ENCODE data around the gene RSPO1.
A peak's percentile ranks its signal among the peaks of the same experiment; 100 is the strongest.
"Not testable (repeated sequence)": the region's sequence is repeated elsewhere in the genome, so short reads cannot be mapped to it uniquely, and the experiment has no call there.

RSPO1 gene

DNA sequence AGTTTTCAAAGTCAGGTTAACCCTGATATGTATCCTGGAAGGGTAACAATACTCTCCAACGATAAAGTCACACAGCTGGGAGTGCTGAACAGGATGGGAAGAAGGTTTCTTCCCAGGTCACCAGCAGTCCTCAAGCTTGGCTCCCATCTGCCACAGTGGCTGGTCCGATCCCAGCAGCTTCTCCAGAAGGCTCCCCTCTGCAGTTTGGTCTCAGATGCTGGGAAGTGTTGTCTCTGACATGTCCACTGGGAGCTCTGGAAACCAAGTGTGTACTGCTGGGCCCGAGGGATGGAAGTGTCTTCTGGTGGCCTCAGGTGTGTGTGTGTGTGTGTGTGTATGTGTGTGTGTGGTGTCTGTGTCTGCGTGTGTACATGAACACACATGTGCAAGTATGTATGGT, 22.5 kb downstream of the RSPO1 start:
- DNase-seq = no peak

DNA sequence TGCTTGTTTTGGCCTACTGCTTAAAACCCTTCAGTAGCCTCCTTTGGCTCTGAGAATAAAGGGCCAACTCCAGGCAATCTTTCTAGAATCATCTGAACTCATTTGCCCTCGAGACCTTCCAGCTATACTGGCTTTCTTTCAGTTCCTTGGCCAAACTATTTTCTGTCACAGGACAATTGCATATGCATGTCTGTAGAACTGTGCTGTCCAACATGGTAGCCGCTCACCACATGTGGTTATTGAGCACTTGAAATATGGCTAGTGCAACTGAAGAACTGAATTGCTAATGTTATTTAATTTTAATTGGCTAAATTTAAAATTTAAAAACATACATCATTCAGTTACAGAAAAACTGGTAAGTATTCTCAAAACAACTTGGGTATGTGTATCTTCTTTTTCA, 24.7 kb downstream of the RSPO1 start:
- DNase-seq = no peak

DNA sequence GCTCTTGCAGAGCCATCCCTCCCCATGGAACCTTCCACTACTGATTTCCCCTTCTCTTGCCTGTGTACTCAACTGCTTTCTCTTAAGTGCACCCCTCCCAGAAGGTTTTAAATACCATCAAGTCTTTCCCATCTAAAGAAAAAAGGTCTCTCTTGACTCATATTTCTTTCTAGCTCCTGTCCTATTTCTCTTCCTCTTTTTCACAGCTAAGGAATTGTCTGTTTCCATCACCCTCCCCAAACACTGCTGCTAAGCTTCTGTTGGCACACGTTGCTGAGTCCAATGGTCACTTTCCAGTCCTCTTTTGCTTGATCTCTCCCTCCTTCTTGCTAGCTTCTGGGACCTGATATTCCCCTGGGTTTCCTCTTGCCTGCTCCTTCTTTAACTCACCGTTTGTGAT, 25.7 kb downstream of the RSPO1 start:
- DNase-seq = no peak

DNA sequence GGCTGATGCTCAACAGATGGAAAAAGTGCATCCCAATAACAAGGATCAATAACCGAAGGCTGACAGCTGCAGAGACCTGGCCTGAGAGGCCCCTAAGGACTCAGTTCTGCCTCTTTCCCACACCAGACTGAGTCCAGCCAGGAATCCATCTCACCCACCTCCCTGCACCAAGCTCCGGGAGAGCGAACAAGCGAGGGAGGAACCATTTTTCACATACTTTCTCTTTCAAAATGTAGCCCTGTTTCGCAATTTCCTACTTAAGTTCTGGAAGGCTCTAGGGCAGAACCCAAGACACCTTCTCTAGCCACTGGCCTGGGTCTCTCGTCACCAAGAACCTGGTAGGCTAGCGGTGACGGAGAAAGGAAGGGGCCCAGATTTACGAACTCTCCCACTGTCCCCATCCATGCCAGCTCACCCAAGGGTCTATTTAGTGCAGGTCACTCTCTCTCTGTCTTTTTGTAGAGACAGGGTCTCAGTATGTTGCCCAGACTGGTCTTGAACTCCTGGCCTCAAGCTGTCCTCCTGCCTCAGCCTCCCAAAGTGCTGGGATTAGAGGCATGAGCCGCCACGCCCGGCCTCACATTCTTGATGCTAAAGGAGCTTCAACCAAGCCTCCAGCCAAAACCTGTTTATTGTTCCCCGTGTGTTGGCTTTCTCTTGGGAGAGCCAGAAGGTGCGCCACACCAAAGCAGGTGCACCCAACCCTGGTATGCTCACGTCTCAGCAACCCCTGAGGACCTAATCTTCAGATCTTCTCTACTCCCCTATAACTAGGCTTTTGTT, 28.0 kb downstream of the RSPO1 start:
- no peak for DNase-seq

DNA sequence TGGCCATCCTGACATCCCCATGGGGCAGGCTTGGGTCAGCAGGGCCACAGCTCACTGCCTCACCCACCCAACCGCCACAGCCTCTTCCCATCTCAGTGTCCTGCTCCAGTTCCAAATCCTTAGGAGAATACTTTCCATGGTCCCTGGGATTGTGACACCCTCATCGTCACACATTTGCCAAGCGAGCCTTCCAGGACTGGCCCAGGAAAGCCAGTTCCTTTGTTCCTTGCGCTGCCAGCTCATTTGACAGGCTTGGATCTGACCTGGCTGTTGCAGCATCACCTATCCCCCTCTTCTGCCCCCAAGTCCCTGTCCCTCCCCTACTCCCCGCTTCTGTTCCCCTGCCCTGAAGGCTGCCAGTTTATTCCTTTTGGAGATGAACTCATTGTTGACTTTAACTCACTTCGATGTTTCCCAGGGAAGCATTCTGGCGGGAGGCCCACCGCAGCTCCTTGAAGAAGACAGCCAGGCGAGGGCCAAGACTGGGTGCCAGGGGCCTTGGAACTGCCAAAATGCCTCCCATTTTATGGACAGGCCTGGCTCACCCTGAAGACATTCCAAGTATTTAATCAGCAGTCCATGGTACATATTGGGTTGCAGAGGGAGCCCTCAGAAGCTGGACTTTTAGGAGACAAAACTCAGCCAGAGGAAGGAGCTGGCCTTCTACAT, 28.8 kb downstream of the RSPO1 start:
- DNase-seq = no peak

DNA sequence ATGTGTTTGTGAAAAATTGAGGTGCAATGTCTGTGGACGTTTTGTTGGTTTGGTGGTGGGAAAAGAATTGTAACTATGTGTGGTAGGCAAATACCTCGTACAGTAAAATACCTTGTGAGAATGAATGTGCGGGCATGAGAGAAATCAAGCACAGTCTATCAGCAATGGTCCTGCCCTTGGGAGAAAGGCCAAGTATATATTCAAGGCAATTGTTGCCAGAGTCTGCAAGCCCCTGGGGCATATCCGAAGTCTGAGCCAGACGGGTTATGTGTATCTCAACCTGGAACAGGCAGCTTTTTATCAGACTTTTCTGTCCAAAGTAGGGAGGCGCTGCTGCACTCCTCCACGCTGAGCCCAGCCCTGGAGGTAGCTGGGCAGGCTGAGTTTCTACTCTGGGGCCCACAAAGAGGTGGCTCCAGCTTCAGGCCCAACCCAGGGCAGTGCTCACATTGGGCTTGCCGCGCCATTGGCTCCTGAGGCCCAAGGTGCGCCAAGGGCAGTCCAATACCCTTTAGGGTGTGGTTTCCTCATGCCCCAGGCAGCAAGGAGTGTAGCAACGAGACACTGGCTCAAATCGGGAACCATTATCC, 29.5 kb downstream of the RSPO1 start:
- DNase-seq = no peak

DNA sequence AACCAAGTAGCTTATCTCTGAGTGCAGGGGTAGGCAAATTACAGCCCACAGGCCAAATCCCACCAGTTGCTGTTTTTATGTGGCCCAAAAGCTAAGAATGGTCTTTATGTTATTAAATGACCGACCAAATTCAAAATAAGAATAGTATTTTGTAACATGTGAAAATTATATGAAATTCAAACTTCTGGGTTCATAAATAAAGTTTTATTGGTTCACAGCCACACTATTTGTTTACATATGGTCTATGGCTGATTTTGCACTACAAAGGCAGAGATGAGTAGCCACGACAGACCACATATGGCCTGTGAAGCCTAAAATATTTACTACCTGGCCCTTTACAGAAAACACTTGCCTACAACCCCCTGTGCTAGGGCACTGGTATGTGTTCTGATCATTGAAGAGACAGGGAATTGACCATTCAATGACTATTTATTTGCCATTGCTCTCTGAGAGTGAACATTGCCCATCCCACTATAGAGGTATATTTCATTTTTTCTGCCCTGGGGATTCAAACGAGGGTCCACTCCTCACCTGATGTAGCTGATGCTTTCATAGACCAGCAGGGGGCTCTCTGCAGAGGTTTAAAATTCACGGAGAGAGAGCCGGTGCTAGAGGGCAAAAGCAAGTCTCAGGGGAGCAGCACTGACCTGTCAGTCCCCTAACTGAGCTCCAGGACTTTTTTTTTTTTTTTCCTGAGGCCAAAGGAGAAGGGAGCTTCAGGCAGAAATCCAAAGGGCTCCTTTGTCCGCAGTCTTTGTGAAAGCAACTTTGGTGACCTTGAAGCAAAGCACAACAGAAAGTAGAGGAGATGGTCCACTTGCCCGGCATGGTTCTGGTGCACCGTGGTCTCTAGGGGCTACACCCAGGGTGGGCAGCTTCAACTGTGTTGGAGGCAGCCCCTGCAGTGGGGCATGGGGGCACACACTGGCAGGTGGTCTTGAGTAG, 31.7 kb downstream of the RSPO1 start:
- no peak for DNase-seq

DNA sequence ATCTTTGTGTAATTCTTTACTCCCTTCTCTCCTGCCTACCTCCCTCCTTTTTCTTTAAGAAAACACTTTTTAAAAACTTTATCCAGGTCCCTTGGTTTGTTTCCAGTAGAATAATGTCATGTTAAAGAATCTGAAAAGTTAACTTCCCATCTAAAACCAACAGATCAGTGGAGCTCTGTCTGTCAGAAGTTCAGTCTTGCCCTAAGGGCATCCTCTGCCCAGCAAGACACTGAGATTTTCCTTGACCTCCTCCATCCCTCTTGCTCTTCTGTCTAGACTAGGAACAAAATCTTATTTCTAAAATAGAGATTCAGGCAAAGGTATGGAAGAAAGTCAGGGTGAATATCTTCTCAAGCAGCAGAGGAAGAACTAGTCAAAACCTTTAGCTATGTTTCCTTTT, 33.3 kb downstream of the RSPO1 start:
- DNase-seq = no peak

DNA sequence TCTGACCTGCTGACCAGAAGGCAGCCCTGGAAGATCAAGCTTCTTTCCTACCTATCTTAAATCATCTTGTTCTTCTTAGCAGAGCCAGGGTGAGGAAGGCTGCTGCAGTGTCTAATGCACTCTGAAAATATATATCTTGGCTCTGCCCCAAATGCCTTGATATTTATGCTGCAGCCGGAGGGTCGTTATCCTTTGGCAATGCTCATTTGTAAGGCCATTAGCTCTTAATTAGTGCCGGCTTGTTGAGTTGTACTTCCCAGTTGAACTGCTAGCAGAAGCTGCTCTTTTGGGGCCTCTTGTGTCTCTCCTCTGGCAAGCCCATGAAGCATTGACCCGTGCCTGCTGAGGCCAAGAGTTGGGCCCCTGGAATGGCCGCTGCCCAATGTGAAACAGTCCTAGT, 34.8 kb downstream of the RSPO1 start:
- no peak for DNase-seq

DNA sequence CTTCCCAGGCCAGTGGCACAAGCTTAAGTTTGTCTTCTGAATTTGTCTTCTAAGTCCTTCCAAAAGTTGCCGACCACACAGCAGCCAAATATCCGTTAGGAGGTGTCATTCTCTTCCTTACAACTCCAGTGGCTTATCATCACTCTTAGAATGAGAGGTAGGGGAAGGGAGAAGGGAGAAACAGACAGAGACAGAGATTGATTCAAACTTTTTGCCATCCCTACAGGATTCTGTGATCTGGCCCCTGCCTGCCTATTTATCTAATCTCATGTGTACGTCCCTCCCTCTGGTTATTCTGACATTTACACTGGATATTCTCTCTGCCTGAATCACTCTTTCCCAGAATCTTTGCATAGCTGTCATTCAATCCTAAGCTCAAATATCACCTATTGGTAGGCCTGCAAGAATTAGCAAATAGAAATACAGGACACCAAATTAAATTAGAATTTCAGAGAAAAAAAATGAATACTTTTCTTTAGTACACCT, 38.5 kb downstream of the RSPO1 start:
- DNase-seq = no peak

DNA sequence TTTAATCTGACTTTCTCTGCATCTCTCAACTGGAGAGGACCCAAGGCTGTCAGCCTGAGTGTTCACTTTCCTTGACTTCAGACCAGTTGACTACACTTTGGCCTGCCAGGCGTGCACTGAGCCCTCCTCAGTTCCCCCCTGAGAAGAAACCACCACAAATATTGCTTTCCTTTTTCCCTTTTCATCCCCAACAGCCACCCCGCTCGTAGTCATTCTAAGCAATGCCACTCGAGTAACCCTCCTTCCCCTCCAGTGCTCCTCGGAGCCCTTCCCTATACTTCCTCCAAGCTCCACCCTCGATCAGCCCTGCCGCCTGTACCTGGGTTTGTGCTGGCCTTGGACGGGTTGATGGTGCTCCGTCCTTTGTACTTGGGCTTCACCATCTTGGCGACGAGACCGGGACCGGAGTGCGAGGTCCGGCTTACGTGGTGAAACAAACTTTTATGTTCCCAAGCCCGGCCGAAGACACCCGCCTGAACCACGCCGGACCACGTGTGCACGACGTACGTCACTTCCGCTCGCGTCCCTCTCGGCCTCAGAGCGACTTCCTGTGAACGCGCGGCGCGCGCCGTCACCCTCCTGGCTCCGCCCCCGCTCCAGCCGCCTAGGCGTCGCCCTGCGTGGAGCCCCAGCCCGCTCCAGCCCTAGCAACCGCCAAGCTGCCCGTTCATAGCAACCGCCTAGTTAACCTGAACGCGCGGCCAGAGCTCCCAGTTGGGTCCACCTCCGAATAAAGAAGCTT, 39.1 kb downstream of the RSPO1 start, which contains the start of gene GNL2:
TSS of gene GNL2 (minus strand) at position 498 of the 742 bp plus-strand sequence. CDS start at position 383, 115 bp downstream.
- DNase-seq = peak; percentile 94

DNA sequence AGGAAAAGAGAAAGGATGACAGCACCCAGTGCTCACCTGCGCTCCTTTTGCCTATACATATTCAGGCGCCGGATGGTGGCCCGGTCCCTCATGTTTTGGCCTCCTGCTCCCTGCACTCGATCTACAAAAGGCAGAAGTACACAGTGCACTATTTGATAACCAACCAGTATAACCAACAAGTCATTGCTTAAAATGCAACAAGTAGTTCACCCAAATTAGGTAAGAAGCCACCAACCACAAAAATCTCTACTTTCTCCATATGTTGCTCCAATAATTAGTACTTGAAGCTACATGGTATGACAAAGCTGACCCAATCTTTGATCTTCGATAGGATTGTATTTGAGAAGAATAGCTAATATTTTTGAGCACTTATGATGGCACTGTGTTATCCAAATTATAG, 41.0 kb downstream of the RSPO1 start:
- DNase-seq = no peak

DNA sequence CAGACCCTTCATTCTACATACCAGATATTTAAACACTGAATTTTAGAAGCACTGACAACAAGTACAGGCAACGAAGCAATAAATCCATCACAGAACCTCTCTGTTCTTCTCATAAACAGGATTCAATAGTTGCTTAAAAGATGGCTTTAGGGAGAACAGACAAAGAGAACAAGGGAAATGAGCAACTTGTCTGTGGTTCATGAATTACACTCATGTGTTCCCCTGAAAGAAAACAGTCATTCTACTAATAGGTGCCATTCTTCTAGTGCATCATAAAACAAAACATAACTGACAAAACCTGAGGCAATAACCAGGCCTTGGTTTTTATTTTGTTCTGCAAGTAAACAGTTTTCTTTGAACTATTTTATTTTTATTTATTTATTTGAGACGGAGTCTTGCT, 45.8 kb downstream of the RSPO1 start:
- no peak for DNase-seq

DNA sequence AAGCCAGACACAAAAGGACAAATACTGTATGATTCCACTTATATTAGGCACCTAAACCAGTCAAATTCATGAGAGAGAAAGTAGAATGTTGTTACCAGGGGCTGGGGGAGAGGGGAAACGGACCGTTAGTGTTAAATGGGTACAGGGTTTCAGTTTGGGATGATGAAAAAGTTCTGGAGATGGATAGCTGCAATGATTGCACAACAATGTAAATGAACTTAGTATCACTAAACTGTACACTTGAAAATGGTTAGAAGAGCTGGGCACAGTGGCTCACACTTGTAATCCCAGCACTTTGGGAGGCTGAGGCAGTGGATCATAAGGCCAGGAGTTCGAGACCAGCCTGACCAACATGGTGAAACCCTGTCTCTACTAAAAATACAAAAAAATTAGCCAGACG, 50.1 kb downstream of the RSPO1 start:
- not testable (repeated sequence) for DNase-seq

DNA sequence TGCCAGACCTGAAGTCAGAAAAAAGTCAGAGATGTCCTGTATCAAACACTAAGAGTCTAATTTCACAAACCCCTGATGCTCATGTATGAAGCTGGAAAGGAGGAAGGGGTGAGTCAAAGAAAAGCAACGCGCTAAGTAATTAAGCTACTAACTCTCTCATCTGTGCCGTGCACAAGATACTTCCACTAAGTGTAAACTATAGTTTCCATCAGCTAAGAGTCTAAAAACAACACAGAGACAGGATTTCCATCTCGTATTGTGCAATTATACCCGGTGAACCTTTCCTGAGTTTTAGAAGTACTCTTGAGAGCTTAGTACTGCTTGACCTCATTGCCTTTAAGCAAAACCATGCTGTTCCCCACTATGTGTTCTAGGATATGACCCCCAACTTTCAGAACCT, 59.0 kb downstream of the RSPO1 start:
- no peak for DNase-seq

DNA sequence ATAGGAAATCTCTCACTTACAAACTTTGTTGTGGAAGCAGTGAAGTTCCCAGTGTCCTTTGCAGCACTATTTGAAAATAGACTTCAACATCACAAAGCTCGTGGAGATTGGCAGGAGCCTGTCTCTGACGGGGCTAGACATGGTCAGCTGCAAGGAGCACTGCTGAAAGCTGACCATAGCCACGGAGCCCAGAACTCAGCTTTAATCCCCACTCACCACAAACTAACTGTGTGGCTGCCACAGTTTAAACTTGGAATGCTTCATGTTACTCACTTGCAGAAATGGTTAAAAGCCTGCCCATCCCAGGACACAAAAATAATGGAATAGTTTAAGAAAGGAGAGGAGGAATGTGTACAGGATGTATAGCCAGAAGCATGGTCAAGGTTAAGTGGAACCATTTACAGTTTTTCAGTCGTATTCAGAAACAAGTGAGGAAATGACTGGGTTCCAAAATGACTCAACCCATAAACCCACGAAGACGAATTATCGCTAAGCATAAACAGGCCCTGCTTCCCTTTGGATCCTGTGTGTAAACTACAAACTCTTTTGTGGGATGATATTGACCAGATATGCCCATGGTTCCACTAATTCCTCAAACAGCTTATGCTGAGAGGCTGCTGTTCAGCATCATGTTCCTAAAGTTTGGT, 59.7 kb downstream of the RSPO1 start:
- no peak for DNase-seq

DNA sequence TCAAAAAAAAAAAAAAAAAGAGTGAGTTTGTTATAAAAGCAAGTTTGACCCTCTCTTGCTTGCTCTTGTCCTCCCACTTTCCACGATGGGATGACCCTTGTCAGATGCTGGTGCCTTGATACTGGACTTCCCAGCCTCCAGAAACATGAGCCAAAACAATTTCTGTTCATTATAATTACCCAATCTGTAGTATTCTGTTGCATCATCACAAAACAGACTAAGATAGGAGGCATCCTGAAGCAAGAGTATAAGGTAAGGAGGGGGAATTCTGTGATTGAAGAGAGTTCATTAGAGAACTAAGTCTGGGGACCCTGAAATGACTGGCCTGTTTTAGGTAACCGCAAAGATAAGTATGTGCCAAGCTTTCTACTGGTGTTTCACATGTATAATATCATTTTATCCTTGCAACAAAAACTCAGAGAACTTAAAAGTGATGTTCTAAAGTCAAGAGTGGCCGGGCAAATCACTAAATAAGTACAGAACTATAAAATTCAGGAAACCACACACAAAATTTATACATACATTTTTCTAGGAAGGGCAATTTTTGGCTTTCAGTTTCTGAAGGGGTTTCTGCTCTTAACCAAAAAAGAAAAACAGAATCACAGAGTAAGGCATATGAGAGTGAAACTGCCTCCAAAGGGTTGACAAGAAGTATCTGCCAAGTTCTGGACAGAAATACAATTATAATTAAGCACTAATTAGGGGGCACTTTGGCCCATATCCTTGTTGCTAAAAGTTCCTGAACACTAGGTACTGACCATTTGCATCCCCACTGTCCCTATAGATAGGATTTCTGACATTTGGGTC, 64.0 kb downstream of the RSPO1 start:
- DNase-seq = no peak

DNA sequence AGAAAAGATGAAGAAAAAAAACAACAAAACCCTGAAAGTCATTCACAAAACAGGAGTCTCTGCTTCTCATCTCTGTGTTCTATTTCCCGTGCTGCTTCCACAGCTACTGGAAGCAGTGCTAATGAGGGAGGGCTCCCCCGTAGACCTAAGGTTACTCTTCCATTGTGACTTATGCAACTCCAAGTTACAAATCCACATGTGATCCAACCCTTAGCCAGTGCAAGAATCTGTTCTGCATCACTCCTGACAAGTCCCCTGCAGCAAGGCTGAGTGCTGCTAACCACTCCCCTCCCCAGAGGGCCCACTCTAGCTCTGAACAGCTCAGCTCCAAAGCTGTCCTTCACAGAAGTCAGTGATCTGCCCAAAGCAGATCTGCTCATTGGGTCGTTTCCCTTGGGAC, 67.7 kb downstream of the RSPO1 start:
- no peak for DNase-seq

DNA sequence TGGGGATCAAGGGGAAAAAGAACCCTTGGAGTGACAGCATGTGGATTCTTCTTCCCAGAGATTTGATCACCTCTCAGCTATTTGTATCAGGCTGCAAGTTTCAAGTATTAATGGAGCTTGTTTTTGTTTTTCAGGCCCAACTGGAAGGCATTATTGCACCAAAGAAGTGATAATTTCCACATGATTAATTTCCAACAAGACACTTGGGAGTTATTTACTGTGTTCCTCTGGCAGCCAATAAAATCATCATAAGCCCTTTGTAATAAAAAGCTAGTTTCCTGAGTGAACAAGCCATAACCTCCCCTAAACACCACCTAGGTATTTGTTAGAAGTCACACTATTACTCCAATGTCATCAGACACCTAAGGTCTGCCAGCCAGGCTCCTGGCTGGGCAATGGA, 69.8 kb downstream of the RSPO1 start:
- DNase-seq = no peak

DNA sequence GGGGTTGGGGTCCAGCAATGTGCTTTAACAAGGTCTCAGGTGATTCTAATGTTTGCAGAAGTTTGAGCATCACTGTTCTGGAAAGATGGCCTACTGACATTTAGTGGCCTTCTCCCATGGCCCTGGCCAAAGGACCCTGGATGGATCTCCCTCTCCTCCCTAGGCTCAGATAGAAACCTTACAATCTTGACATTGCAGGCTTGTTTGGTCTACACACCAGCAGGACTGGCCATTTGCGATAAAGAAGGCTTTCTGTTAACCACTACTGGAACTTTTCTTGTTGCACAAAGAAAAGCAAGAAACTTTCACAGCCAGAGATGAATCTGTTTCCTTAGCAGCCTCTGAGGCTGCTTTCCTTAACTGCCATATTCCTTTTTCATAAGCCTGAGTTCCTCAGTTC, 71.7 kb downstream of the RSPO1 start:
- no peak for DNase-seq
